NCI-H2107 treated with DMSO at 0.1 percent for 48 hours (cell line): ENCODE data around the gene PIP5KL1.
A peak's percentile ranks its signal among the peaks of the same experiment; 100 is the strongest.

Experiments used
- DNase-seq: peaks from one replicate; lab custom pipeline; 2025; ENCODE audit not compliant: unreplicated experiment; lab: John Stamatoyannopoulos, UW

The PIP5KL1 gene

DNA sequence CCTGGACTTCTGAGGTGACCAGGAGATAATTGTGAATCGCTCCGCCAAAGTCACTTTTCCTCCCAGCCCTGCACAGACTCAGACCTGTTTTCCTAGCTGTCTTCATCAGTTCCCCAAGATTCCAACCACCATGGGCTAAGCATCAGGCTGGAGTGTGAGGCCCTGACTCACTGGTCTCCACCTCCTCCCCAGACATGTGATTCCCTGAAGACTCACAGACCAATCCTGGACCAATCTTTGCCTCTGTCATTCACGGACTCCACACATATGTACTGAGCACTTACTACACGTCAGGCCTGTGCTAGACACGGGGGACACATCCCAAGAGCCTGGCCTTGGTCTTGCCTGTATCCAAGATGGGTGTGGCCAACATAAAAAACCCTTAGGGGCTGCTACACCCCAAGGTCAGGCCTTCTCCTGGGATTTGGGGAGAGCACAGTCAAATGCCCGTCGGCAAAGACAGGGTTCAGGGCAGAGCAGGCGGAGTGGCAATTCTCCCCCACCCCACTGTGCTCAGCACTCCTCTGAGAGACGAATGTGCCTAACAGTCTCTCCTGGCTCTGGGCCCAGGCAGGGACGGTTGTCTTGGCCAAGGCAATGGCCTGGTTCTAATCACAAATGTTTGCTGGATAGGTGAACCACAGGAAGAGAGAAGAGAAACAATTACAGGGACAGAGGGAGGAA lies 38.3 kb upstream of the PIP5KL1 start:
- DNase-seq, result no peak

DNA sequence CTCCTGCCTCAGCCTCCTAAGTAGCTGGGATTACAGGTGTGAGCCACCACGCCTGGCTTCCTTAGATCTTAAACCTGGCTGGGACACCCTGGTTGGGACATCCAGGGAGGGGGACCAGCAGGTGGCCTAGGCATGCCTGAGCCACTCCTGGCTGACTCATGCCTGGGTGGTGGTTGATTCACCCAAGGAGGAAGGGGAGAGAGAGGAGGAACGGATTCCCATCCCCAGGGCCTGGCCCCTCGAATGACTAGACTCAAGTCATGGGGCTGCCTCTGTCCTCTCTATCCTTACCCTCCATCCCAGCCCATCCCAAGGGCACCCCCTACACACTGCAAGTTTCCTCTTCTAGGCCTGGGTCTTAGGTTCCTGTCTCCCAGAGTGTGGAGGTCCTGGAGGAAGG lies 37.5 kb upstream of the PIP5KL1 start:
- DNase-seq, result no peak

DNA sequence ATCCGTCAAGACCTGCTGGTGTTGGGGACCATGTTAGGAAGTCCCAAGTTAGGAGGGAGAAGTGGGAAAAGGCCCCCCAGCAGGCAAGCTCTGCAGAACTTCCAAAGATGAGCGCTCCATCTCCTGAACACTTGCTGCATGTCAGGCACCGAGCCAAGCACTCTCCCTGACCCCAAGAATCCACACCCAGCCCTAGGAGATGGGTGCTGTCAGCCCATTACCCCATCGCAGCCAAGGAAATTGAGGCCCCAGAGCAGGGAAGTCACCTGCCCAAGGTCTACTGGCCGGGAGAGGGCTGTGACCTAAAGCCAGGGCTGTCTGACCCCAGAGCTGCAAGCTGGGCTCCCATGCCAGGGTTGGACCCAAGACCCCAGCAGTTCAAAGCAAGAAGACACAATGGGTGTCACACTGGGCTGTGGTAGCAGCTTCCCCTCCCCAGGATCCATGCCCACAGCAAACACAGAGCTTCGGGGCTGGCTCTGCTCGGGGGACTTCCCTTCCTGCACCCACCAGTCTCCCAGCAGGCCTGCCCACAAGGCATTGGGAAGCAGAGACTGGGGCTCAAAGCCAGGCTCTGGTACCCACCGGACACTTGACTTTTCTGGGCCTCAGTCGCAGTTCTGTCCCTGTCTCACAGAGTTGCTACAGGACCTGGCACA lies 36.7 kb upstream of the PIP5KL1 start:
- DNase-seq, result no peak

DNA sequence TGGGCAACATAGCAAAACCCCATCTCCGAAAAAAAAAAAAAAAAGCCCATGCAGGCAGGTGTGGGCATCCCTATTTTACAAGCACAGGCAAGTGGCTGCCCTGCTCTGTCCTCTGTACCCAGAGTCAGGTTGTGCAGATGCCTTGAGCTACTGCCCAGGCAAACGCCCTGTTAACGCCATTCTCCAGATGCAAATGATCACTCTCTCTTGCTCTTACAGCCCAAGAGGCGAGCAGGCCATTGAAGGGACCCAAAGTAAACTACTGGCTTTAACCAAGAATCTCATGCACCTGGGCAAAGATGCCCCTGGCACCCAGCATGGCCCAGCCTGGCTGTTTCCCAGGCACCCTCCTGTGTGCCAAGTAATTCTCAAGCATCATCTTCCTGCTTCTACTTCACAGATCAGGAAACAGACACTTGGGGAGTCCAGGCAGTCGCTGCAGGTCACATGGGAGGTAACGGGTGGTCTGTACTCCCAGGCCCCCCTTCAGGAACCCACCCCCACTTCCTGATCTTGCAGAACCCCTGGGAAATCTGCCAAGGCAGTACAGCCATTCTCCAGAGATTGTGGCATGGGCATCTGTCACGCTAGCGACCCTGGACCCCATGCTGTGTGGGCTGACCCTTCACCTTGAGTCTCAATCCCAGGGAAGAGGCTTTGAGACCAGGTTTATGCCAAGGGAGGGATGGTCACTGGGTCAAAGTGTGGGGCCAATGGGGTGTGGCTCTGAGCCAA lies 36.0 kb upstream of the PIP5KL1 start:
- no peak for DNase-seq

DNA sequence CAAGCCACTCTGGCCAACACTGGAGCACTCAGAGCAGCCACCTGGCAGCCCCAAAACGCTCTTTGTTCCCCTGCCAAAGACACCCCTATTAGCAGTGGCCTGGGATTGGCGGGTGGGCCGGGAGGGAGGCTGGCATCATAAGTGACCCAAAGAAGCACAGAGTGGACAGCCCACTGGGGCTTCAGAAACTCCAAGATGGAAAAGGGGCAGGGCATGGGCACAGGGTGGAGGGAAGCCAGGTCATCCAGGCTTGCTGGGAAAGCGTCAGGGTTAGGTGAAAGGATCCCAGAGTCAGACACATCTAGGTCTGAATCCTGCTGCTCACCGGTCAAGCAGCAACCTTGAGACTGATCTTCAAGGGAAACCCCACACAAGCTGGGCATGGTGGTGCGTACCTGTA lies 35.4 kb upstream of the PIP5KL1 start:
- DNase-seq, result no peak

DNA sequence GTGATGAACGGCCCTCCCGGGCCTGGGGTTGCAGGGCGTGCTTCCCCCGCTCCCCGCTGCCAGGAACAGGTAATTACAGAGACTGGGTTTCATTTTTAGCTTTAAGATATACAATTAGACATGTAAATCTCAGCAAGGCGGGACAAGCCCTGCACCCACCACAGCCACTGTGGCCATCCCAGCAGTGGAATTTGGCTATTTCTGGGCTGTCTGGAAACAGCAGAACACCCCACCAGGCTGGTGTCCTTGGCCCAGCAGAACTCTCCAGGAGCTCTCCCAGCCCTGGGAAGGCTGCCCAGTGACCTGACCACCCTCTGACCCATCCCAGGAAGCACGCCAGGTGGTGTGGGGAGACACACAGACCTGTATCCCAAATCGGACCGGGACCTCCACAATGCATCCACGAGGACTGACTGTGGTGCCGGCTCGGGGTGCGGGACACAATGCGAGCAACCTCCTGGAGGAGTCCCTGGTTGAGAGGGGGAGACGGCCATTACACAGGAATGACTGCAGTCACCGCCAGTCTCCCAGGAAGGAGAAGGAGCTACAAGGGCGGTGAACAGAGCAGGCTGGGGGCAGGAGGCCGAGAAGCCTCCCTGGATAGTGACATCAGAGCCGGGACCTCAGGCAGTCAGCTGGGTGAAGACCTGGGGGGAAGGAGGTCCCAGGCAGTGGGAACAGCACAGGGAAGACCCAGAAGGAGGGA lies 32.9 kb upstream of the PIP5KL1 start:
- DNase-seq, result no peak

DNA sequence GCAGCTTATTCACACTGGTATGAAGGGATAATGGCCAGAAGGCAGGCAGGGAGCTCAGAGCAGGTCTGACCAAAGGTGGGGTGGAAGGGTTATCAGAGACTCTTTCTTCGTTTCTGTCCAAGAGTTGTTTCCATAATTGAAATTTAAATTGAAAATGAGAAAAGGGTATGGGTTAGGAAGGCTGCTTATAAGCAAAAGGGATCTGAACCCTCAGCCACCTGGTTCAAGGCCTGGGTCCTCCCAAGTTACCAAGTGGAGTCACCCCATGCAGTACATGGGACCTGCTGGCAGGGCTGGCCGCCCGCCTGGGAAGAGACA lies 32.4 kb upstream of the PIP5KL1 start:
- no peak for DNase-seq

DNA sequence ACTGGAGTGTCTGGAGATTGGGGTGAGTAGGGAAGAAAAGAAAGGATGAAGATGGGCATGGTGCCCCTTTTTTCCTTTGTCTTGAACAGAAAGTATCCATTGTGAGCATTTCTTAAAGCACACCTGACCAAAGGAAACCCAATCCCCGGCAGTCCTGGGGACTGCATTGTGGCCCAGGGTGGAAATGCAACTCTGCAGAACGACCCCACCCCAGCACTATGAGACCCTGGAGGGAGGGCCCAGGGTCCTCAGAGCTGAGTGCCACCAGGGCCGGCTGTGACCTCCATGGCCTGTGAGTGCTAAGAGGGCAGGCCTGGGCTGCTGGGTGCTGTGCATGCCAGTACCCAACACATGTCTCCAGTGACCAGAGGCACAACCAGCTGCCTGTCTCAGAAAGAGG lies 31.7 kb upstream of the PIP5KL1 start:
- no peak for DNase-seq

DNA sequence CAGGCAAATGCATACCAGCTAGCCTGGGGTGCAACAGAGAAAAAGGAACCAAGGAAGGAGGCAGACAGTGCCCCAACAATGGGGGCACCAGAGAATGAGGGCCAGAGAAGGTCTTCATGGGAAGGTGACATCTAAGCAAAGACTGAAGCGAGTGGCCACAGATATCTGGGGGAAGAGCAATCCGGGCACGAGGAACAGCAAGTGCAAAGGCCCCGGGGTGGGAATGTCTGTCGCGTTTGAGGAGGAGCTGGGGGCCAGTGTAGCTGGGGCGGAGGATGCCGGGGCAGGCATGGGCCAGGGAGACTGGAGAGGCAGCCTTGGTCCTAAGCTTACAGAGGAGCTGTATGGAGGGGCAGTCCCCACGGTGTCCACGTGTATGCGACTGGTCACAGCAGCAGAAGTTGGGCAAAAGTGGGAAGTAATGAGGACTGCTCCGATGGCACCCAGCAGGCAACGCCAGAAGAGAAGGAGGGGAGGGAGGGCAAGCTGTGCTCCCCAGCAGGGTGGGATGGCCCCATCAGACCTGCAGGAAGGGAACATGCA lies 31.1 kb upstream of the PIP5KL1 start:
- no peak for DNase-seq

DNA sequence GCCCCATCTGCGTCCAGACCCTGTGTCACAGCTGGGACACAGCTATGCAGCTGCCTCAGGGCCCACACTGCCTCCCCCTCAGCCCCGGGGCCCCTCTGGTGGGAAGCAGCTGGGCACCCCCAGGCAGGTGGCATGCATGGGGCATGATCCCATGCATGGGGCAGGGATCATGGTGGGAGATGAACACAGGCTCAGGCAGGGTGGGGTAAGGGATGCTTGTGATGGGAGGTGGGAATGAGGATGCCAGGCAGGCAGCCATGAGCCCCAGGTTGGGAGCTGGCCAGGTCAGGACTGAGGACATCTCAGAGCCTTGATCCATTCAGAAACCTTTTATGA lies 30.5 kb upstream of the PIP5KL1 start:
- DNase-seq, result no peak

DNA sequence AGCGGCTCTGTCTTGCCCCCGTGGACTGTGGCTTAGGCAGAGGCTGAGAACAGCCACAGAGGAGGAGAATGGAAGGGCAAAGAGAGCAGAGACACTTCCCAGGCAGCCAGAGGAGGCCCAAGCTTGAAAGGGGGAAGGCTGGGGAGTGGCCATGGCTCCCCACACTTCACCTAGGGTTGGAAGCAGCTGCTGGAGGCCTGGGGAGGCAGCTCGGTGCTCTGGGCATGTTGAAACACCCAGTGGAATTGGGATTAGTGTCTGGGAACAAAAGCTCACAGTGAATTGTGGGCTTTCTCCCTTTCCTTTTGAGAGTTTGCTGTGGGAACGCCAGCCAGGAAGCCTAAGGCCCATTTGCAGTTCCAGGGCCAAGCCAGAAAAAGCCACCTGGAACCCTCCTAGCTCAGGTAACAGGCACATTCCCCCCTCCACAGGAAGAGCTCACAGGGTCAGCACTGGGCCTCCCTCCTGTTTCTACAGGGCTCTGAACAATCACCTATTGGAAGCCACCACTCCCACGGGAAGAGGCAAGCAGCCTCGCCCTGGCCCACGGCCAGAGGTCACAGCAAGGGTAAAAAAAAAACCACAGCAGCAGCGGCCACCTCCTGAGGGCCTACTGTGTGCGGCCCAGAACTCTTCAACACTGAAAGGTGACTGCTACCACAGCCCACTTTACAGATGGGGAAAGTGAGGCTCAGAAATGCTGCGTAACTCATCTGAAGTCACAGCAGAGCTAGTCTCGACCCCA lies 30.0 kb upstream of the PIP5KL1 start:
- peak; percentile 85 for DNase-seq

DNA sequence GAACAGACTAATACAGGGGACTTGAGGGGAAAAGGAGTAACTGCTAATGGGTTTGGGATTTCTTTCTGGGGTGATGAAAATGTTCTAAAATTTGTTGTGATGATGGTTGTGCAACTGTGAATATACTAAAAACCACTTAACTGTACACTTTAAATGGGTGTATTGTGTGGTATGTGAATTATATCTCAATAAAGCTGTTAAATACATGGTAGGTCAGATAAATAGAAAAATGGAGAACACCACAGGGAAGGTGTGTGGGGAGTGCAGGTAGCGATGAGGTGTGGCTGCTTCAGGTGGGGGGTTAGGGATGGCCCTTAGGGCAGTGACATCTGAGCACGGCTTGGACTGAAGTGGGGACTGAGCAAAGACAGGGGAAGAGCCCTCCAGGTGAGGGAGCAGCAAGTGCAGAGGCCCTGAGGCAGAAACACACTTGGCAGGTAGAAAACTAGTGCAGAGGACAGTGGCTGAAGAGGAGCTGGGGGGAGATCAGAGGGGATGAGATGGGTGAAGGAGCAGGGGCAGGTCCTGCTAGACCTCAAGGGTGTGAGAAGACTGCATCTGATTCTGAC lies 29.3 kb upstream of the PIP5KL1 start:
- DNase-seq, result no peak

DNA sequence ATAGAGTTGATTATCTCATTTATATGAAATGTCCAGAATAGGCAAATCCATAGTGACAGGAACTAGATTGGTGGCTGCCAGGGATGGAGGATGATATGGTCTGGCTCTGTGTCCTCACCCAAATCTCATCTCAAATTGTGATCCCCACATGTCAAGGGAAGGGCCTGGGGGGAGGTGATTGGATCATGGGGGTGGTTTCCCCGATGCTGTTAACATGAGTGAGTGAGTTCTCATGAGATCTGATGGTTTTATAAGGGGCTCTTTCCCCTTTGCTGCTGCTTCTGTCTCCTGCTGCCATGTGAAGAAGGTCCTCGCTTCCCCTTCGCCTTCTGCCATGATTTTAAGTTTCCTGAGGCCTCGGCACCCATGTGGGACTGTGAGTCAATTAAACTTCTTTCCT lies 28.8 kb upstream of the PIP5KL1 start:
- no peak for DNase-seq

DNA sequence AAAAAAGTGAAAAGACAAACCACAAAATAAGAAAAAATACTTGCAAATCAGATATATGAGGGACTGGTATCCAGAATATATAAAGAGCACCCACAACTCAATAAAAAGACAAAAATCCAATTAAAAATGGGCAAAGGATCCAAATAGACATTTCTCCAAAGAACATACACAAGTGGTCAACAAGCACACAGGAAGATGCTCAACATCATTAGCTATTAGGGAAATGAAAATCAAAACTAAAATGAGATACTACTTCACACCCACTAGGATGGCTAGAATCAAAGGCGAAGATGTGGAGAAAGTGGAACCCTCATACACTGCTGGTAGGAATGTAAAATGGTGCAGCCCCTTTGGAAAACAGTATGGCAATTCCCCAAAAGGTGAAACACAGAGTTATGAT lies 28.2 kb upstream of the PIP5KL1 start:
- no peak for DNase-seq

DNA sequence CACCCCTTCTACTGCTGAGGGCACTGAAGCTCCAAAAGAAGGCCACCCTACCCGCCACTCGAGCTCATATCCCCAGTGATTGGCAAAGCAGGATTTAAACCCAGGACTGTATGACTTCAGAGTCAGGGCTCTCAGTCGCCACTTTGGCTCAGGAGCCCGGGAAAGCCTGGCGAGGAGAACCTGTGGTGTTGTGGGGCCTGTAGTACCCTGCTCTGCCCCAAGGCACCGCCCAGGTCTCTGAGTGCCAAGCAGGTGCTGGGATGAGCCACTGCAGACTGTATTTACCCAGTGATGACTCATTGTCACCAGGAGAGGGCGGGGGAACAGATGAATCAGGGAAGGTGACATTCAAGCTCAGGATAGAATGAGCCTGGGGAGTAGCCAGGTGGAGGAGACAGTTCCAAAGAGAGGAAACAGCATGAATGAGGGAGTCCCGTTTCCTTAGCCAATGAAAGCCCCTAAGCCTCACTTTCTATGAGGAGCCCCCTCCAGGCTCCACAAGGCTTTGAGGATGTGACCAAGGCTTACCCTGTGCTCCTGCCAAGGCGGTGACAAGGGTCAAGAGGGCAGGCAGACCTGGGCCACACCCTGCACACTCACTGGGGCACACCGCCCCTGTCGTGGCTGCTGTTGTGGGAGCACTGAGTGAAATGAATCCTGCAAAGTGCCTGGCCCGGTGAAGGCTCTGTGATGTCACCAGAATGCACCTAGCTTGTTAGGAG lies 24.9 kb upstream of the PIP5KL1 start:
- DNase-seq, result peak; percentile 95

DNA sequence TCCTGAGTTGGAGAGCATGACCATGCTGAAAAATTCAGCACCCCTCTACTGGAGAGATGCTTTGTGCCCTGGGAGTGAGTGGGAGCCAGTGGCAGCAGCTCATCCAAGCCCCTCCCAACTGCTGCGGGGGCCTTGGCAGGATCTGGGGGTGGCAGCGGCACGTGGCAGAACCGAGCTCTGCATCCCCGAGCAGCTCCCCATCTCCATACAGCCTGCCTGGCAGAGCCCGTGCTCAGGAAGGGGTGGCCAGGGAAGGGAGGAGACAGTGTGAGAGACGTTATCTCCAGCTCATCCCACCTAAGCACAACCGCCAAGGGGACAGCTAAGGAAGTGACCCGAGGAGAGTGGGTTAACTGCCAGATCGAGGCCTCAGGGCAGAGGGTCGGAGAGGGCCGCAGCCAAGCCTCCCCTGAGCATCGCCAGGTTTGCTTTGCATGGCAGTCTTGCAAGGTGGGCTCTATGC lies 24.3 kb upstream of the PIP5KL1 start:
- no peak for DNase-seq

DNA sequence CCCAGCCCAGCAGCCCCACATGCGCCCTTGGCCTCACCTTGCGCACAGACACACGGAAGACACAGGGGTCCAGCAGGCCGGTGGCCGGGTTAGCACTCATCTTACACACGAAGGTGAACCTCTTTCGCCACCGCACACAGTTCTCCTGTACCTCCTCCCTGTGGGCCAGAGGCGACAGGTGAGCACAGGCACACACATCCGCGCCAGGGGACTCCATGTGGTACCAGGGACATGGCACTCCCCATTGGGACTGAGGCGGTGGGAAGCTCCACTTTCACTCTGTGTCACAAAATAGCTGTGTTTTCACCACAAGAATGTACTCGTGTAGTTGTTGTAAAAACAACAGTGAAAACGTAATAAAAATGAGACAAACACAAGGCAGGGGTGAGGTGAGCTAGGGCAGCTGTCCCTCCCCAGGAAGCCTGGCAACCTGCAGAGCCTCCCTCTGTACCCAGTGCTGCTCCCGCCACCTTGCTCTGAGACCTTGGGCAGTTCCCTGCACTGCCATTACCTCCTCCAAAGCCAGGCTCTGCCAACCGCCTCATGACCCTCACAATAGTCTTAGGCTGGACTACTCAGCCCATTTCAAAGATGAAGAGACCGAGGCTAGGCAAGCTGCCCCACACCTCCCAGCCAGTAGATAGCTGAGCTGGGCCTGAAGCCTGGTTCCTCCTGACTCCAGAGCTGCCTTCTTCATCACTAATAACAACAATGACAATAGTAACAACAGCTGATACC lies 23.4 kb upstream of the PIP5KL1 start:
- peak; percentile 45 for DNase-seq

DNA sequence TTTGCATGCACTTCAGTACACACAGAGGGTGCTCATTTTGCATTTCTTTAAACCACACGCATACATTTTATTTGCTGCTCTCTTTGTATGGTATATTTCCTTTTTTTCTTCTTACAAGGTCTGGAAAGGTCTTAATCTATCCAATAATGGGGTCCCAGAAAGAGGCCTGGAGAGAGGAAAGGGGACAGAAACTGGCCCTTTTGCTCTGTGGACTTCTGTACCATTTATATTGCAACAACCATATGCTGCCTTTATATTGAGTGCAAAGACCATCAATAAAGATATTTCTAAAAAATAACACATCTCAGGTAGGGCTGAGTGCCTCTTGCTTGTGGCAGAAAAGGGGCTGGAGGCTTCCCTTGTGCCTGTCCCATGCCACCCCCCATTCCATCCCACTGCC lies 22.6 kb upstream of the PIP5KL1 start:
- DNase-seq, result no peak
